ENCODE results near the gene COX20.

DNA sequence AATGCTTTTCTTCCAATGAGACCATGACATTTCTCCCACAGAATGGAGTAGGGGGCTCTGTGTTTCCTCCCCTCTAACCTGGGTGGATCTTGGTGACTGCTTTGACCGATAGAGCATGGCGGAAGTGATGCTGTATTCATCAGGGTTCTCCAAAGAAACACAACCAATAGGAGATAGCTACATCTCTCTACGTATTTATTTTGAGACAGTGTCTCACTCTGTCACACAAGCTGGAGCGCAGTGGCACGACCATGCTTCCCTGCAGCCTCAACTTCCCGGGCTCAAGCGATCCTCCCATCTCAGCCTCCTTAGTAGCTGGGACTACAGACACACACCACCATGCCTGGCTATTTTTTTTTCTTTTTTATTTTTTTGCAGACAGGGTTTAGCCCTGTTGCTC, 58.4 kb downstream of the COX20 start:
- TF ChIP-seq POLR2A (IDR thresholded peaks at IDR 0.05; ENCODE audit: low read length) = no peak
- no peak for TF ChIP-seq GATA1 (IDR thresholded peaks at IDR 0.05; ENCODE audit: low read depth, low read length)
